ENCODE data around the gene STK40.

Gene STK40

GRCh38 chr1:36398370-36398977 is 12.8 kb upstream of the STK40 start:
- no peak for DNase-seq (ENCODE audit: extremely low read depth in 1 of 2, low read depth in 1 of 2)

- peak; percentile 70 to 89 for DNase-seq (ENCODE audit: extremely low read depth in 1 of 2, low read depth in 1 of 2)
These were observed 11.9 kb upstream of the STK40 start, which contains the start of gene LSM10 for GRCh38 chr1:36397378-36398230. LSM10 (minus strand) TSS chr1:36397908; CDS start chr1:36394129, 3,779 bp downstream.

- DNase-seq (ENCODE audit: extremely low read depth in 1 of 2, low read depth in 1 of 2), result no peak
These were observed 11.3 kb upstream of the STK40 start for GRCh38 chr1:36397083-36397377.

GRCh38 chr1:36396359-36396758 is 10.6 kb upstream of the STK40 start:
- DNase-seq (ENCODE audit: extremely low read depth in 1 of 2, low read depth in 1 of 2), result no peak

GRCh38 chr1:36393686-36394085 is 8.0 kb upstream of the STK40 start:
- no peak for DNase-seq (ENCODE audit: extremely low read depth in 1 of 2, low read depth in 1 of 2)

- DNase-seq (ENCODE audit: extremely low read depth in 1 of 2, low read depth in 1 of 2), result no peak
These were observed 7.1 kb upstream of the STK40 start for GRCh38 chr1:36392836-36393235.

- DNase-seq (ENCODE audit: extremely low read depth in 1 of 2, low read depth in 1 of 2), result no peak
These were observed 5.5 kb upstream of the STK40 start for GRCh38 chr1:36391271-36391670.

- DNase-seq (ENCODE audit: extremely low read depth in 1 of 2, low read depth in 1 of 2), result no peak
These were observed 4.7 kb upstream of the STK40 start for GRCh38 chr1:36390411-36390810.

- DNase-seq (ENCODE audit: extremely low read depth in 1 of 2, low read depth in 1 of 2), result no peak
These were observed 4.3 kb upstream of the STK40 start for GRCh38 chr1:36389999-36390398.

GRCh38 chr1:36389261-36389660 is 3.5 kb upstream of the STK40 start:
- no peak for DNase-seq (ENCODE audit: extremely low read depth in 1 of 2, low read depth in 1 of 2)

- no peak for DNase-seq (ENCODE audit: extremely low read depth in 1 of 2, low read depth in 1 of 2)
These were observed 1.6 kb upstream of the STK40 start for GRCh38 chr1:36387141-36387949.

GRCh38 chr1:36386265-36387140 is 779 bp upstream of the STK40 start:
- peak; percentile 61 to 71 for DNase-seq (ENCODE audit: extremely low read depth in 1 of 2, low read depth in 1 of 2)

- DNase-seq (ENCODE audit: extremely low read depth in 1 of 2, low read depth in 1 of 2), result no peak
These were observed 948 bp downstream of the STK40 start for GRCh38 chr1:36384542-36385409.

GRCh38 chr1:36383240-36383639 is 2.5 kb downstream of the STK40 start:
- no peak for DNase-seq (ENCODE audit: extremely low read depth in 1 of 2, low read depth in 1 of 2)

- DNase-seq (ENCODE audit: extremely low read depth in 1 of 2, low read depth in 1 of 2), result no peak
These were observed 3.1 kb downstream of the STK40 start for GRCh38 chr1:36382669-36383068.

- no peak for DNase-seq (ENCODE audit: extremely low read depth in 1 of 2, low read depth in 1 of 2)
These were observed 3.5 kb downstream of the STK40 start for GRCh38 chr1:36382231-36382630.

- no peak for DNase-seq (ENCODE audit: extremely low read depth in 1 of 2, low read depth in 1 of 2)
These were observed 4.3 kb downstream of the STK40 start for GRCh38 chr1:36381405-36381804.

- DNase-seq (ENCODE audit: extremely low read depth in 1 of 2, low read depth in 1 of 2), result no peak
These were observed 4.9 kb downstream of the STK40 start for GRCh38 chr1:36380782-36381181.

- DNase-seq (ENCODE audit: extremely low read depth in 1 of 2, low read depth in 1 of 2), result no peak
These were observed 5.5 kb downstream of the STK40 start for GRCh38 chr1:36380143-36380619.

Data from activated CD8-positive, alpha-beta memory T cell treated with anti-CD3 and anti-CD28 coated beads for 1 hour (primary cell).